SK-N-SH (cell line): ENCODE data around the gene OR51L1.

Experiments
- CHD2 ChIP-seq: fragments of 150-350 bp; IDR thresholded peaks from 2 replicates; pipeline ENCODE4 v1.6.1; 2018; ENCODE audit warnings: low read length; ENCODE audit not compliant: partially characterized antibody
- ELF1 ChIP-seq: IDR thresholded peaks from 2 replicates; pipeline ENCODE4 v1.4.0; 2012
- EP300 ChIP-seq, 2 experiments: IDR thresholded peaks; 2 replicates each; pipeline versions ENCODE4 v1.4.0 to v1.6.1; 2012; ENCODE audit warnings: borderline replicate concordance in 1 of 2, low read depth in 1 of 2, low read length in 1 of 2
- FOXJ3 ChIP-seq: sonication (generic); formaldehyde crosslinking; IDR thresholded peaks from 2 replicates; pipeline ENCODE4 v1.5.1; 2020; ENCODE audit warnings: mild to moderate bottlenecking, missing genetic modification reagents
- FOXM1 ChIP-seq: IDR thresholded peaks from 2 replicates; pipeline ENCODE4 v1.4.0; 2012; ENCODE audit warnings: low read depth, mild to moderate bottlenecking
- JUND ChIP-seq: IDR thresholded peaks from 2 replicates; pipeline ENCODE4 v1.4.0; 2012
- NFIC ChIP-seq: IDR thresholded peaks from 2 replicates; pipeline ENCODE4 v1.4.0; 2012; ENCODE audit warnings: borderline replicate concordance
- PBX3 ChIP-seq: IDR thresholded peaks from 2 replicates; pipeline ENCODE4; 2012
- POLR2AphosphoS5 ChIP-seq: IDR thresholded peaks from 2 replicates; pipeline ENCODE4 v1.6.1; 2012; ENCODE audit warnings: low read depth, low read length
- RAD21 ChIP-seq: IDR thresholded peaks from 2 replicates; pipeline ENCODE4 v1.6.1; 2012; ENCODE audit warnings: mild to moderate bottlenecking, low read length
- SMC3 ChIP-seq: IDR thresholded peaks from 2 replicates; pipeline ENCODE4 v1.6.1; 2012; ENCODE audit warnings: low read depth, low read length, improper control_type of control experiment
- TEAD4 ChIP-seq: IDR thresholded peaks from 2 replicates; pipeline ENCODE4 v1.4.0; 2012; ENCODE audit warnings: mild to moderate bottlenecking, borderline replicate concordance; ENCODE audit not compliant: insufficient read depth
- TF ChIP-seq, protein P1 (sequence below): fragments of 200-600 bp; sonication (generic); IDR thresholded peaks from 2 replicates; pipeline ENCODE4 v1.6.1; 2017; ENCODE audit warnings: antibody characterized with exemption, mild to moderate bottlenecking, moderate library complexity
- TF ChIP-seq, protein P2 (sequence below): IDR thresholded peaks from 2 replicates; pipeline ENCODE4 v1.6.1; 2012; ENCODE audit warnings: mild to moderate bottlenecking, low read depth, low read length, moderate library complexity

DNA sequence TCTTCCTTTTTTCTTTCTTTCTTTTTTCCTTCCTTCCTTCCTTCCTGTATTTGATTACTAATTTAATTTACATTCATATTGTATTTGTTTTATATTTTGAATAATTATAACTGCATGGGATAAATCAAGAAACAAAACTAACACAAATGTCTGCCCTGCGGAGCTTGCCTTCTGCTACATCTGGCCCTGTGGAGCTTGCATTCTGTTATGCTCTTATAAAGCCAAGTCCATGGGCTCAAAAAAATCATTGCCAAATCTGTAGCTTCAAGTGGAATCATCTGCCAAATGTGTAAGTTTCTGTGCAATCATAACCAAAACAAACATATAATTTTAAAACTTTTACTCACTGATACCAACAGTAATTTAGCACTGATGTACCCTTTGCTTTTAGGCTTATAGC, 43.7 kb downstream of the OR51L1 start:
- no peak for TF ChIP-seq POLR2AphosphoS5
- TF ChIP-seq, protein P1, sequence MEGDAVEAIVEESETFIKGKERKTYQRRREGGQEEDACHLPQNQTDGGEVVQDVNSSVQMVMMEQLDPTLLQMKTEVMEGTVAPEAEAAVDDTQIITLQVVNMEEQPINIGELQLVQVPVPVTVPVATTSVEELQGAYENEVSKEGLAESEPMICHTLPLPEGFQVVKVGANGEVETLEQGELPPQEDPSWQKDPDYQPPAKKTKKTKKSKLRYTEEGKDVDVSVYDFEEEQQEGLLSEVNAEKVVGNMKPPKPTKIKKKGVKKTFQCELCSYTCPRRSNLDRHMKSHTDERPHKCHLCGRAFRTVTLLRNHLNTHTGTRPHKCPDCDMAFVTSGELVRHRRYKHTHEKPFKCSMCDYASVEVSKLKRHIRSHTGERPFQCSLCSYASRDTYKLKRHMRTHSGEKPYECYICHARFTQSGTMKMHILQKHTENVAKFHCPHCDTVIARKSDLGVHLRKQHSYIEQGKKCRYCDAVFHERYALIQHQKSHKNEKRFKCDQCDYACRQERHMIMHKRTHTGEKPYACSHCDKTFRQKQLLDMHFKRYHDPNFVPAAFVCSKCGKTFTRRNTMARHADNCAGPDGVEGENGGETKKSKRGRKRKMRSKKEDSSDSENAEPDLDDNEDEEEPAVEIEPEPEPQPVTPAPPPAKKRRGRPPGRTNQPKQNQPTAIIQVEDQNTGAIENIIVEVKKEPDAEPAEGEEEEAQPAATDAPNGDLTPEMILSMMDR = no peak
- TF ChIP-seq EP300 (IDR thresholded peaks at IDR 0.05; ENCODE audit: borderline replicate concordance in 1 of 2, low read depth in 1 of 2, low read length in 1 of 2) = no peak
- TF ChIP-seq TEAD4 = no peak
- TF ChIP-seq NFIC = no peak
- no peak for TF ChIP-seq CHD2
- no peak for TF ChIP-seq ELF1
- TF ChIP-seq FOXJ3 (CRISPR knock-in tag) = no peak
- no peak for TF ChIP-seq JUND
- TF ChIP-seq, protein P2, sequence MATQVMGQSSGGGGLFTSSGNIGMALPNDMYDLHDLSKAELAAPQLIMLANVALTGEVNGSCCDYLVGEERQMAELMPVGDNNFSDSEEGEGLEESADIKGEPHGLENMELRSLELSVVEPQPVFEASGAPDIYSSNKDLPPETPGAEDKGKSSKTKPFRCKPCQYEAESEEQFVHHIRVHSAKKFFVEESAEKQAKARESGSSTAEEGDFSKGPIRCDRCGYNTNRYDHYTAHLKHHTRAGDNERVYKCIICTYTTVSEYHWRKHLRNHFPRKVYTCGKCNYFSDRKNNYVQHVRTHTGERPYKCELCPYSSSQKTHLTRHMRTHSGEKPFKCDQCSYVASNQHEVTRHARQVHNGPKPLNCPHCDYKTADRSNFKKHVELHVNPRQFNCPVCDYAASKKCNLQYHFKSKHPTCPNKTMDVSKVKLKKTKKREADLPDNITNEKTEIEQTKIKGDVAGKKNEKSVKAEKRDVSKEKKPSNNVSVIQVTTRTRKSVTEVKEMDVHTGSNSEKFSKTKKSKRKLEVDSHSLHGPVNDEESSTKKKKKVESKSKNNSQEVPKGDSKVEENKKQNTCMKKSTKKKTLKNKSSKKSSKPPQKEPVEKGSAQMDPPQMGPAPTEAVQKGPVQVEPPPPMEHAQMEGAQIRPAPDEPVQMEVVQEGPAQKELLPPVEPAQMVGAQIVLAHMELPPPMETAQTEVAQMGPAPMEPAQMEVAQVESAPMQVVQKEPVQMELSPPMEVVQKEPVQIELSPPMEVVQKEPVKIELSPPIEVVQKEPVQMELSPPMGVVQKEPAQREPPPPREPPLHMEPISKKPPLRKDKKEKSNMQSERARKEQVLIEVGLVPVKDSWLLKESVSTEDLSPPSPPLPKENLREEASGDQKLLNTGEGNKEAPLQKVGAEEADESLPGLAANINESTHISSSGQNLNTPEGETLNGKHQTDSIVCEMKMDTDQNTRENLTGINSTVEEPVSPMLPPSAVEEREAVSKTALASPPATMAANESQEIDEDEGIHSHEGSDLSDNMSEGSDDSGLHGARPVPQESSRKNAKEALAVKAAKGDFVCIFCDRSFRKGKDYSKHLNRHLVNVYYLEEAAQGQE = no peak
- TF ChIP-seq FOXM1 = no peak
- no peak for TF ChIP-seq SMC3
- TF ChIP-seq RAD21 = no peak
- TF ChIP-seq PBX3 = no peak
